SHP77 treated with DMSO at 0.1 percent for 48 hours (cell line): ENCODE measurements around the gene CLEC14A.

Experiments used
- DNase-seq: peaks from one replicate; lab custom pipeline; 2025; lab: John Stamatoyannopoulos, UW

The CLEC14A gene

DNA sequence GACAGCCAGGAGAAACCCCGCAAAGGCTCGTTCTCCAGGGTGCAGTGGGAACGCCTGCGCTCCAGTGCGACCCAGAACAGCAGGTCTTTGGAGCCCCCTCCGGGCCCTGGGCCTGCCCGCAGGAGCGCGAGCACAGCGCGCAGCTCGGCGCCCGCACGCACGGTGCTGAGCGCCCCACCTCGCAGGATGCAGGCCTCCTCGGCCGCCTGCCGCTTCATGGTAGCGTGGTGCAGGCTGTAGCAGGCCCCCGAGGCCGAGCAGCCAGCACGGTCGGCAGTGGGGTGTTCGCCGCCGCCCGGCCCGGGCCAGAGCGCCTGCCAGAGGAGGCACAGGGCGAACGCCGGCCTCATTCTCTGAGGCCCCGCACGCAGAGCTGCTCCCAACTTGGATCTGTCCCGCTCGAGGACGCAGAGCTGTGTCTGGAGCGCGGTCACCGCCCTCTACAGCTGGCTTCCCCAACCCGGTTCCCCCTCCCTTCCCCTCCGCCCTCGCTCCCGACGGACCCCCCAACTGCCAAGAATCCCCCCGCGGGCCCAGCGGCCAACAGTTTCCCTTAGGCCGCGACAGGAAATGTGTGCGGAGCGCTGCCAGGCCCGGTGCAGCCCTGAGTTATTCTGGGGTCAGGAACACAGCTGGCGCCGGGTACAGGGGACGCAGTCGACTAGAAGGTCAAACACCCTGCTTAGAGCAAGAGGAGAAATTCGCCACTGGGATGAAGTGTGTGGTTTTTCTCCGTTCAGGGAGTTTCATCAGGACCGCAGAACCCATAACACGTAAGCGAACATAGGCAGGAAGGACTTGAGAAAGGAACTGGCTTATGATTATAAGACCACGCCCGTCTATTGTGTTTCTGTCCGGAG, at the start of gene CLEC14A:
TSS of gene CLEC14A (minus strand) at position 421 of the 860 bp plus-strand sequence. CDS start at position 350, 71 bp downstream.
- DNase-seq: no peak

- DNase-seq: no peak
Measured at GRCh38 chr14:38302966-38303365, 47.1 kb upstream of the CLEC14A start.

- DNase-seq: no peak
Measured at GRCh38 chr14:38302034-38302433, 46.1 kb upstream of the CLEC14A start.

DNA sequence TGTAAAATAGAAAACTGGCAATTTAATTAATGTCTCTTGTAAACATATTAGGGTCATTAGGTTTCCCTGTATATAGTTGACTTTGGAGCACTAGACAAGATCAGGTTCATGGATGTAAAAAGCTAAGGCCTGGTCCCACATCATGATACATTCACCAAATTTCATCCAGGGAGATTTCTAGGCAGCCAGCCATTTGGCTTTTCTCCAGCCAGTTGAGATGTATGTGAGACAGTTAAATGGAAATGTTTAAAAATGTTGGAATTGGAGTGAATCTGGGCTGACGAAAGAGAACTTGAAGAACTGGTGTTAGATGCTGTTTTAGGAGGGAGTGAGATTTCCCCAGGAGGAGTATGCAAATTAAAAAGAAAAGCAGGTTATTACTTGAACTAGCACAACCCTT, 41.8 kb upstream of the CLEC14A start:
- no peak for DNase-seq

DNA sequence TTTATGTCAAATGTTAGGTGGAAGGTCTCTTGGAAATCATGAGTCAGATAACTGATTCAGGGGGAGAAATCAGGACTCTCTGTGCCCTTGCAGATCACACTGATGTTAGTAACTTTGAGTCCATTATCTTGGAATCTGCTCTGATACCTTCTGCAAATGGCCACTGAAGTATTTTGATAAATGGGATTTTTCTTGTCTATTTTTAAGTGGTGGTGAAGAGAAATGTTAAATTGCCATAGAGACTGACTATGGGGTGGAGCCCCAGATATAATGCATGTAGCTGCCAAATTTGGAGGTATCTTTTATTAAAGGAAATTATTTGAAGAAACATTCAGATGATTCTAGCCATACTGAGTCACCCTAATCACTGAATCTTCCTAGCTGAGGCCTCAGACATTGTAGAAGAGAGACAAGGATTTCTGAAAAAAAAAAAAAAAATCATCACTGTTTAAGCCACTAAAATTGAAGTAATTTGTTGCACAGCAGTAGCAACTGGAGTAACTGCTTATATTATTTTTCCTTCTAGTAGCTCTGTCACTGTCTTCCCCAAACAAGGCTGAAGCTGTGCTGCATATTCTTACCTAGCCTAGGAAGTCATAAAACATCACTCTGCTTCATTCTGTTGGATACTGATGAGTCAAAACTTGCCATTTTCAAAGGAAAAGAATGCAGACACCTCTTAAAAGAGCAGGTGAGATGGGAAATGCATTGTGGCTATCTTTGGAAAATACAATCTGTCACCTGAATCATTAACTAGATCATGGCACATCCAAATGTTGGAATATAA, 36.0 kb upstream of the CLEC14A start:
- no peak for DNase-seq

- no peak for DNase-seq
Measured at GRCh38 chr14:38290601-38291188, 34.8 kb upstream of the CLEC14A start.

- no peak for DNase-seq
Measured at GRCh38 chr14:38286452-38286851, 30.6 kb upstream of the CLEC14A start.

GRCh38 chr14:38285962-38286361, 30.1 kb upstream of the CLEC14A start:
- DNase-seq: no peak

GRCh38 chr14:38282936-38283335, 27.0 kb upstream of the CLEC14A start:
- DNase-seq: no peak

DNA sequence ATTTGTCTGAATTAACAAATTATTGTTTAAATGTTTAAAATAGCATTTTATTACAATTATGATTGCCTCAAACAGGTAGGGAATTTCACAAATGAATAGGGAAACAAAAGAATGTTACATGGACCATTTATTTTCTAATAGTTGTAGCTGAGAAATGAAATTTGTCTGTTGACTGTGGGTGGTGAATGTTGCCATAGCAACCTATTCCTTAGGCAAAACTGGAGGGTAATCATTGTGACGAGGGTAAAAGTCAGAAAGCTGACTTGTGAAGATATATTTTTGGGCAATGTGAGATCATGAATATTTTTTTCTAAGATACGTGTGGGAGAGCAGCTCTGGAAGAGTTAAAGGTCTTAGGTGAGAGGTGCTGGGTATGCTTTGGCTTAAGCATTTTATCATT, 24.2 kb upstream of the CLEC14A start:
- no peak for DNase-seq

- DNase-seq: no peak
Measured at GRCh38 chr14:38279572-38279971, 23.7 kb upstream of the CLEC14A start.

- DNase-seq: no peak
Measured at GRCh38 chr14:38278035-38278434, 22.1 kb upstream of the CLEC14A start.

DNA sequence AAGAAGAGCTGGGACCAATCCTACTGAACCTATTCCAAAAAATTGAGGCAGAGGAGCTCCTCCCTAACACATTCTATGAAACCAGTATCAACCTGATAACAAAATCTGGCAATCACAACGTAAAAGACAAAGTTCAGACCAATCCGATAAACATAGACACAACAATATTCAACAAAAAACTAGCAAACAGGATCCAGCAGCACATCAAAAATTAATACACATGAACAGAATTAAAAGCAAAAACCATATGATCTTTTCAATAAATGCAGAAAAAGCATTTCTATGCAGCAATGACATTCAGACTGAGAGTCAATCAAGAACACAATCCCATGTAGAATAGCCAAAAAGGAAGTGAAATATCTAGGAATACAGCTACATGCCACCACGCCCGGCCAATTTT, 7.0 kb upstream of the CLEC14A start:
- DNase-seq: no peak

- no peak for DNase-seq
Measured at GRCh38 chr14:38261620-38262019, 5.7 kb upstream of the CLEC14A start.

DNA sequence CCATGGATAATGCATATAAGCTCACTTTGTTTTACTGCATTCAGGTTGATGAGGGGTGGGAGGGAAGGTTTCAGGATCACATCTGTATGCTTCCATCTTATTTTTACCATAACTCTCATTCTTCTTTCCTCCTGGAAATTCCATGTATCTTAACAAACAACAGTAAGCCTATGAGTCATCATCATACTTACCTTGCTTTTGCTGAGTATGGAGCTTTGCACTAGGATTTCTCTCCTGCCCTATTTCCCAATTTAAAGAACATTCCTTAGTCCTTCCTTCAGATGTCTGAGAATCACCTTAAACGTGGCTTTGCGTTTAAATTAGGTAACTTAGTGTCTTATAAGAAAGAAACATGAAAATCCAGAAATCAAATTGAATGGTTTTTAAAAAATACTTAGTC, 1.6 kb upstream of the CLEC14A start:
- no peak for DNase-seq

DNA sequence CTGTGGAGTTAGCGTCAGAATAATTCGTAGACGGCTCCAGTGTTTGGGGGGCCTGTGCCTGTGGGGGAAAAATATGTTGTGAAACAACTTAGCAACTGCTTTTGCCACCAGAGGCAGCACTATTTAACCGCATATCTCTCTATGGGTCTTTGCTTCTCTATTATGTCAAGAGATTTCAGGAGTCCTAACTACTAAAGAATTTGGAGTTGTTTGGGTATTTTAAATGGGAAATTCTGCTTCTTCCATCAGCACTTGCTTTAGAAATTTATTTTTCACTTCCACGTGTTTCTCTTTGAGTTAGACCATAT, 594 bp upstream of the CLEC14A start:
- no peak for DNase-seq

GRCh38 chr14:38255408-38255672, 553 bp downstream of the CLEC14A start:
- no peak for DNase-seq

GRCh38 chr14:38254571-38255407, 1.1 kb downstream of the CLEC14A start:
- no peak for DNase-seq

DNA sequence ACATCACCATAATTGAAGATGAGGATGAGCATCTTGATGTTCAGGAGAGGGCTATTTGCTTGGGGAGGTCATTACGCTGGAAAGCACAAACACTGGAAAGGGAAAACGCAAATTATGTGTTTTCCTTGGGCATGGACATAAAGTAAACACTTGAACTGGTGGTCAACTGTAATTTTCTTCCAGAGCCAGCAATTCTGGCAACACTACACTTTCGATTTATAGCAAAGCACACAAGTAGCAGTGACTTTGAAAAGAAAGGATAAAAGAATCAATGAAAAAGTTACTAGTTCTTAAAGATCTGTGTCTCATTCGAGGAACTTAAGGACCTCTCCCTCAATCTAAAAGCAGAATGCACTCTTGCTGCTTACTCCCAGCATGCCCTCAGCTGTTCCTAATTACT, 2.2 kb downstream of the CLEC14A start:
- no peak for DNase-seq

GRCh38 chr14:38252066-38252710, 3.7 kb downstream of the CLEC14A start:
- no peak for DNase-seq

DNA sequence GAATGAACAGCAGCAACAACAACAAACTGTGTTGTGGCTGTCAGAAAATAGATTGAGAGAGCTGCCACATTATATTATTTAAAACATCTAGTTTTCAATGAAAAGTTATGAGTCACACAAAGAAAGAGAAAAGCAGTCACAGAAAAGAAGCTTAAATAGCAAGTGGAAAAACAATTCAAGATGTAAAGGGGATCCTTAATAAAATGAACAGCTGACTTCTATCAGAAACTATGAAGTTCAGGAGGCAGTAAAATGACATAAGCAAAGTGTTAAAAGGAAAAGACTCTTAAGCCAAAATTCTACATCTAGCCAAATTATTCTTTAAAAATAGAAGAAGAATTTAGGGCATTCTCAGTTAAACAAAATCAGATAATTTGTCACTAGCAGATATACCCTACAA, 5.6 kb downstream of the CLEC14A start:
- DNase-seq: no peak
